K562 (cell line): ENCODE measurements around the gene ULBP1. TPM values are rescaled to one million over a fixed set of nuclear protein-coding genes. Genes with fewer than 3 reads are reported as not detected.

Experiments used
- ARNT ChIP-seq, 2 experiments: fragments of 450-650 bp; IDR thresholded peaks; 2 replicates each; pipeline ENCODE4 v1.6.1; 2016; ENCODE audit warnings: mild to moderate bottlenecking in 1 of 2
- CBFB ChIP-seq: sonication (generic); formaldehyde crosslinking; IDR thresholded peaks from 2 replicates; pipeline ENCODE4 v1.4.0; 2020; ENCODE audit warnings: mild to moderate bottlenecking, missing genetic modification reagents
- CC2D1A ChIP-seq: fragments of 450-650 bp; IDR thresholded peaks from 2 replicates; pipeline ENCODE4 v1.6.1; 2017; ENCODE audit warnings: mild to moderate bottlenecking
- CHD2 ChIP-seq: IDR thresholded peaks from 2 replicates; pipeline ENCODE4 v1.6.1; 2011; ENCODE audit warnings: low read depth, low read length
- EHMT2 ChIP-seq: fragments of 450-650 bp; IDR thresholded peaks from 2 replicates; pipeline ENCODE4 v1.6.1; 2018; ENCODE audit warnings: antibody characterized with exemption
- ESRRA ChIP-seq: fragments of 450-650 bp; IDR thresholded peaks from 2 replicates; pipeline ENCODE4 v1.6.1; 2014; ENCODE audit warnings: low read depth, mild to moderate bottlenecking, moderate library complexity, borderline replicate concordance
- FOXA1 ChIP-seq: fragments of 450-650 bp; IDR thresholded peaks from 2 replicates; pipeline ENCODE4 v1.6.1; 2016; ENCODE audit warnings: mild to moderate bottlenecking, borderline replicate concordance
- FOXP1 ChIP-seq: sonication (generic); formaldehyde crosslinking; IDR thresholded peaks from 2 replicates; pipeline ENCODE4 v1.8.0; 2022; ENCODE audit warnings: mild to moderate bottlenecking, missing genetic modification reagents
- GTF2A2 ChIP-seq: IDR thresholded peaks from 2 replicates; pipeline ENCODE4 v1.6.1; 2016; ENCODE audit warnings: mild to moderate bottlenecking, missing genetic modification characterization, missing compliant biosample characterization
- HDAC1 ChIP-seq, 2 experiments: fragments of 450-650 bp; IDR thresholded peaks; 2 replicates each; pipeline ENCODE4 v1.6.1; 2016 to 2017; ENCODE audit warnings: inconsistent platforms in 1 of 2, mild to moderate bottlenecking in 1 of 2, moderate library complexity in 1 of 2
- JUND ChIP-seq, 2 experiments: IDR thresholded peaks; 2 replicates in 1 of 2; 3 replicates in 1 of 2; pipeline ENCODE4 v1.6.1; 2011; ENCODE audit warnings: borderline replicate concordance in 2 of 2, low read depth in 2 of 2, low read length in 2 of 2, improper control_type of control experiment in 1 of 2, missing biosample characterization in 1 of 2, missing genetic modification characterization in 1 of 2, missing genetic modification reagents in 1 of 2
- PCBP1 ChIP-seq: fragments of 200-400 bp; formaldehyde crosslinking; IDR thresholded peaks from 2 replicates; pipeline ENCODE4 v1.6.1; 2018; ENCODE audit warnings: mild to moderate bottlenecking, low read depth, low read length; ENCODE audit not compliant: poor library complexity, severe bottlenecking
- PTTG1 ChIP-seq: fragments of 450-650 bp; IDR thresholded peaks from 2 replicates; pipeline ENCODE4 v1.6.1; 2016; ENCODE audit warnings: low read depth, mild to moderate bottlenecking, missing genetic modification characterization, missing compliant biosample characterization
- RB1 ChIP-seq: fragments of 450-650 bp; IDR thresholded peaks from 2 replicates; pipeline ENCODE4 v1.6.1; 2017; ENCODE audit warnings: low read depth, mild to moderate bottlenecking
- SMAD3 ChIP-seq: fragments of 450-650 bp; formaldehyde crosslinking; conservative IDR thresholded peaks from 2 replicates; pipeline ENCODE4 v1.4.0; 2020; ENCODE audit warnings: mild to moderate bottlenecking
- TAL1 ChIP-seq: fragments of 450-650 bp; IDR thresholded peaks from 2 replicates; pipeline ENCODE4 v1.6.1; 2016; ENCODE audit warnings: mild to moderate bottlenecking
- TEAD1 ChIP-seq, 2 experiments: fragments of 450-650 bp in 1 of 2; sonication (generic) in 1 of 2; formaldehyde crosslinking; IDR thresholded peaks; 2 replicates each; pipeline versions ENCODE4 v1.4.0 to v1.8.0; 2020 to 2022; ENCODE audit warnings: mild to moderate bottlenecking in 2 of 2, missing genetic modification reagents in 1 of 2
- ZNF384 ChIP-seq: IDR thresholded peaks from 2 replicates; pipeline ENCODE4 v1.6.1; 2012; ENCODE audit warnings: low read depth, low read length, improper control_type of control experiment
- ZNF584 ChIP-seq: fragments of 200-800 bp; sonication (Bioruptor generic); IDR thresholded peaks from 2 replicates; pipeline ENCODE4 v1.6.1; 2016; ENCODE audit warnings: low read depth, mild to moderate bottlenecking, missing genetic modification characterization, missing compliant biosample characterization
- polyA plus RNA-seq, 8 experiments: library from polyadenylated mRNA; depleted of rRNA in 4 of 8; stranded (reverse) in 5 of 8; unstranded in 3 of 8; fragments of >200 nt; fragmentation: Nextera tagmentation in 2 of 8; fragmentation: Illumina TruSeq in 1 of 8; extraction: Ambion mirVana in 2 of 8; extraction: Trizol in 1 of 8; gene quantifications; 2 replicates each; pipeline versions ENCODE4 v1.2.1 to v1.2.3, GENCODE V29; 2011 to 2014; ENCODE audit warnings: inconsistent platforms in 1 of 8, missing spikeins in 1 of 8
- total RNA-seq, 7 experiments: library from RNA; depleted of rRNA in 6 of 7; stranded (reverse); fragments of >200 nt in 6 of 7; fragmentation: Illumina TruSeq in 2 of 7; extraction: Trizol in 2 of 7; gene quantifications; 2 replicates each; pipeline versions ENCODE4 v1.2.1 to v1.2.3, GENCODE V29; 2011 to 2021; ENCODE audit warnings: low replicate concordance in 1 of 7
- TF ChIP-seq, protein P1 (sequence below): IDR thresholded peaks from 2 replicates; pipeline ENCODE4 v1.6.1; 2016; ENCODE audit warnings: missing genetic modification characterization, missing compliant biosample characterization
- TF ChIP-seq, protein P2 (sequence below): sonication (generic); formaldehyde crosslinking; IDR thresholded peaks from 2 replicates; pipeline ENCODE4 v1.8.1; 2023; ENCODE audit warnings: mild to moderate bottlenecking, missing genetic modification reagents, moderate library complexity
- TF ChIP-seq, protein P3 (sequence below), 2 experiments: fragments of 450-650 bp; IDR thresholded peaks; 2 replicates each; pipeline ENCODE4 v1.6.1; 2016
- TF ChIP-seq, protein P4 (sequence below): sonication (generic); formaldehyde crosslinking; IDR thresholded peaks from 2 replicates; pipeline ENCODE4 v1.9.0; 2022; ENCODE audit warnings: mild to moderate bottlenecking, missing genetic modification reagents

The ULBP1 gene
- total and polyA plus RNA-seq, 9 of the 15 experiments (the other 6 are each of a cell fraction or from before 2014, with no cell fraction given), result 0.33 to 6.0 (median 2.5) TPM

DNA sequence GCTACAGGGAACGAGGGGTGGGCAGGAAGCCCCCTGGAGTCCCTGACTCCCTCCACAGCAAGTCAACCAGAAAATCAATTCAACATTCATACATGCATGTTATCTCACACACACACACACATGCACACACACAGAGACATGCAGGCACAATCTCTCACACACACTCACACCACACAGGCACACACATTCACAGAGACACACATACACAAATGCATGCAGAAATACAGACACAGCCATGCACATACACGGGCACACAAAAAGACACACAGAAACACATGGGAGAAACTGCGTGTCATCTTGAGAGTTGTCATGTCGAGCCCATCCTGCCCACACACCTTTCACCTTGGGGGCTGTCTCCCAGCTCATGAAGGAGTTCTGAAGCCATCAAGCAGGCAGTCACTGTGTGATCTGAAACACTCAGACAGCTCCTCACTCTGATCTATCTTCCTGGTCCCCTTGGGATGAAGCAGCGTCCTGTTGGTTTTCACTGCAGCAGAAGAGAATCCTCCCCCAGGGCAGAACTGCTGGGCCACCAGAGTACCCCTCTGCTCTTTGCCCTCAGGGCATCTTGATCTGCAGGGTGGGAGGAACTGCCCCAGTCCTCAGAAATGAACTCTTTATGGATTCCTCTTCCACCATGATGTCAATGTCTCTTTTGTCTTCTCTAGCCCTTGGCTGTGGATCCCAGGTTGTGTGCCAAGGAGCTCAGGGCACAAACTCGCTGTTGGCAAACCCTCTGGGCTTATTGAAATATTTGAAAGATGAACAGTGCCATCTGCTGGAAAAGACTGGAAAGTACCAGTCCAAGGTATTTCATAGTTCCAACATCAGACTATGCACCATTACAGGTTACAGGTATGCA is 52.8 kb downstream of the ULBP1 start (continued):
- TF ChIP-seq ESRRA (0 out of 2 replicates have a peak, but pooled peaks have one; percentile 14), CHD2 (no peak), SMAD3 (CRISPR knock-in tag) (no peak), PCBP1 (no peak), FOXA1 (no peak), ZNF384 (no peak), GTF2A2 (tag) (no peak), JUND (IDR thresholded peaks at IDR 0.05; ENCODE audit: borderline replicate concordance, low read depth, low read length) (0 out of 2 replicates have a peak, but pooled peaks have one; percentile 3), JUND (tag; IDR thresholded peaks at IDR 0.05; ENCODE audit: borderline replicate concordance, low read depth, low read length) (no peak), CBFB (peak; percentile 55; the same call in 1 of the 2 replicates), TEAD1 (CRISPR knock-in tag; IDR thresholded peaks at IDR 0.05) (0 out of 4 replicates have a peak, but pooled peaks of 1 of the 2 experiments have one; percentile 17), PTTG1 (no peak), FOXP1 (CRISPR knock-in tag) (0 out of 2 replicates have a peak, but pooled peaks have one; percentile 25), RB1 (peak; percentile 38; the same call in 1 of the 2 replicates), EHMT2 (0 out of 2 replicates have a peak, but pooled peaks have one; percentile 23), TAL1 (no peak), CC2D1A (no peak; the same call in 1 of the 2 replicates), ARNT (IDR thresholded peaks at IDR 0.05) (no peak), HDAC1 (IDR thresholded peaks at IDR 0.05) (peak in 1 of 2 experiments; percentile 52; a peak in 2 of 4 replicates), ZNF584 (CRISPR knock-in tag) (0 out of 2 replicates have a peak, but pooled peaks have one; percentile 16)
- TF ChIP-seq, protein P1, sequence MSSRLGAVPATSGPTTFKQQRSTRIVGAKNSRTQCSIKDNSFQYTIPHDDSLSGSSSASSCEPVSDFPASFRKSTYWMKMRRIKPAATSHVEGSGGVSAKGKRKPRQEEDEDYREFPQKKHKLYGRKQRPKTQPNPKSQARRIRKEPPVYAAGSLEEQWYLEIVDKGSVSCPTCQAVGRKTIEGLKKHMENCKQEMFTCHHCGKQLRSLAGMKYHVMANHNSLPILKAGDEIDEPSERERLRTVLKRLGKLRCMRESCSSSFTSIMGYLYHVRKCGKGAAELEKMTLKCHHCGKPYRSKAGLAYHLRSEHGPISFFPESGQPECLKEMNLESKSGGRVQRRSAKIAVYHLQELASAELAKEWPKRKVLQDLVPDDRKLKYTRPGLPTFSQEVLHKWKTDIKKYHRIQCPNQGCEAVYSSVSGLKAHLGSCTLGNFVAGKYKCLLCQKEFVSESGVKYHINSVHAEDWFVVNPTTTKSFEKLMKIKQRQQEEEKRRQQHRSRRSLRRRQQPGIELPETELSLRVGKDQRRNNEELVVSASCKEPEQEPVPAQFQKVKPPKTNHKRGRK (tag), result no peak
- TF ChIP-seq, protein P2, sequence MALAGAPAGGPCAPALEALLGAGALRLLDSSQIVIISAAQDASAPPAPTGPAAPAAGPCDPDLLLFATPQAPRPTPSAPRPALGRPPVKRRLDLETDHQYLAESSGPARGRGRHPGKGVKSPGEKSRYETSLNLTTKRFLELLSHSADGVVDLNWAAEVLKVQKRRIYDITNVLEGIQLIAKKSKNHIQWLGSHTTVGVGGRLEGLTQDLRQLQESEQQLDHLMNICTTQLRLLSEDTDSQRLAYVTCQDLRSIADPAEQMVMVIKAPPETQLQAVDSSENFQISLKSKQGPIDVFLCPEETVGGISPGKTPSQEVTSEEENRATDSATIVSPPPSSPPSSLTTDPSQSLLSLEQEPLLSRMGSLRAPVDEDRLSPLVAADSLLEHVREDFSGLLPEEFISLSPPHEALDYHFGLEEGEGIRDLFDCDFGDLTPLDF (CRISPR knock-in tag), result peak; percentile 60; the same call in 1 of the 2 replicates
- TF ChIP-seq, protein P3, sequence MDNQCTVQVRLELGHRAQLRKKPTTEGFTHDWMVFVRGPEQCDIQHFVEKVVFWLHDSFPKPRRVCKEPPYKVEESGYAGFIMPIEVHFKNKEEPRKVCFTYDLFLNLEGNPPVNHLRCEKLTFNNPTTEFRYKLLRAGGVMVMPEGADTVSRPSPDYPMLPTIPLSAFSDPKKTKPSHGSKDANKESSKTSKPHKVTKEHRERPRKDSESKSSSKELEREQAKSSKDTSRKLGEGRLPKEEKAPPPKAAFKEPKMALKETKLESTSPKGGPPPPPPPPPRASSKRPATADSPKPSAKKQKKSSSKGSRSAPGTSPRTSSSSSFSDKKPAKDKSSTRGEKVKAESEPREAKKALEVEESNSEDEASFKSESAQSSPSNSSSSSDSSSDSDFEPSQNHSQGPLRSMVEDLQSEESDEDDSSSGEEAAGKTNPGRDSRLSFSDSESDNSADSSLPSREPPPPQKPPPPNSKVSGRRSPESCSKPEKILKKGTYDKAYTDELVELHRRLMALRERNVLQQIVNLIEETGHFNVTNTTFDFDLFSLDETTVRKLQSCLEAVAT (IDR thresholded peaks at IDR 0.05), result peak in 1 of 2 experiments; percentile 21; a peak in 1 of 4 replicates
- TF ChIP-seq, protein P4, sequence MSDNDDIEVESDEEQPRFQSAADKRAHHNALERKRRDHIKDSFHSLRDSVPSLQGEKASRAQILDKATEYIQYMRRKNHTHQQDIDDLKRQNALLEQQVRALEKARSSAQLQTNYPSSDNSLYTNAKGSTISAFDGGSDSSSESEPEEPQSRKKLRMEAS (CRISPR knock-in tag), result 0 out of 2 replicates have a peak, but pooled peaks have one; percentile 17
